OCI-LY1 (cell line): Measurements from ENCODE around the gene TEX52.

Source experiments
- CTCF ChIP-seq: fragments of 200-600 bp; sonication (generic), shearing (Covaris generic); IDR thresholded peaks from 2 replicates; pipeline ENCODE4 v1.5.1; 2017; ENCODE audit warnings: mild to moderate bottlenecking, antibody characterized with exemption, low read length, moderate library complexity, mixed read lengths
- EZH2 ChIP-seq: fragments of 200-600 bp; sonication (generic), shearing (Covaris generic); IDR thresholded peaks from 2 replicates; pipeline ENCODE4 v1.8.0; 2017; ENCODE audit warnings: borderline replicate concordance, mixed run types, mild to moderate bottlenecking, antibody characterized with exemption, low read length, moderate library complexity, mixed read lengths

- TF ChIP-seq CTCF (no peak), EZH2 (no peak)
Measured at GRCh38 chr12:2804393-2805142, 52.3 kb downstream of the TEX52 start.
